ENCODE data around the gene RFTN1. TPM values are rescaled to one million over a fixed set of nuclear protein-coding genes. Genes with fewer than 3 reads are reported as not detected.

RFTN1 gene
- total RNA-seq, 1 donor from 2014 or later = 34.7 TPM

DNA sequence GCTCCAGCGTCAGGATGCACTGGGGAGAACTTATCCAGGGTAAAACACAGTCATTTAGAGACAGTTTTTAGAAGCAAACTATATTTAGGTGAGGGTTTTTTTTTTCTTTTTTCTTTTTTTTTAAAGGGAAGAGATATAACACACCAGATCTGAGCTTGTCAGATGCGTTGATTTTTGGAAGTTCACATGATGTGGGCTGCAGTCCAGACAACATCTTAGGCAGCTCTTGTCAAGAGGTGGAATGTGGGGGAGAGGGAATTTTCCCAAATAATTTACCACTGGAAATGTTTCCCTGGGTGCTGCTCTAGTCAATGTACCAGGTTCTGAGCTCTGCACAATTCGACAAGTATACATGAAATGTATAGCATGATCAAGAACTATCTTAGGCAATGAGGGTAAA, 155.2 kb downstream of the RFTN1 start:
- TF ChIP-seq, protein P1, sequence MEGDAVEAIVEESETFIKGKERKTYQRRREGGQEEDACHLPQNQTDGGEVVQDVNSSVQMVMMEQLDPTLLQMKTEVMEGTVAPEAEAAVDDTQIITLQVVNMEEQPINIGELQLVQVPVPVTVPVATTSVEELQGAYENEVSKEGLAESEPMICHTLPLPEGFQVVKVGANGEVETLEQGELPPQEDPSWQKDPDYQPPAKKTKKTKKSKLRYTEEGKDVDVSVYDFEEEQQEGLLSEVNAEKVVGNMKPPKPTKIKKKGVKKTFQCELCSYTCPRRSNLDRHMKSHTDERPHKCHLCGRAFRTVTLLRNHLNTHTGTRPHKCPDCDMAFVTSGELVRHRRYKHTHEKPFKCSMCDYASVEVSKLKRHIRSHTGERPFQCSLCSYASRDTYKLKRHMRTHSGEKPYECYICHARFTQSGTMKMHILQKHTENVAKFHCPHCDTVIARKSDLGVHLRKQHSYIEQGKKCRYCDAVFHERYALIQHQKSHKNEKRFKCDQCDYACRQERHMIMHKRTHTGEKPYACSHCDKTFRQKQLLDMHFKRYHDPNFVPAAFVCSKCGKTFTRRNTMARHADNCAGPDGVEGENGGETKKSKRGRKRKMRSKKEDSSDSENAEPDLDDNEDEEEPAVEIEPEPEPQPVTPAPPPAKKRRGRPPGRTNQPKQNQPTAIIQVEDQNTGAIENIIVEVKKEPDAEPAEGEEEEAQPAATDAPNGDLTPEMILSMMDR (conservative IDR thresholded peaks at IDR 0.05; ENCODE audit: low read depth, low read length) = no peak
- DNase-seq (ENCODE audit: low read depth) = no peak
- no peak overlapping the region for H3K4me3 ChIP-seq (ENCODE audit: low read depth, low read length)

DNA sequence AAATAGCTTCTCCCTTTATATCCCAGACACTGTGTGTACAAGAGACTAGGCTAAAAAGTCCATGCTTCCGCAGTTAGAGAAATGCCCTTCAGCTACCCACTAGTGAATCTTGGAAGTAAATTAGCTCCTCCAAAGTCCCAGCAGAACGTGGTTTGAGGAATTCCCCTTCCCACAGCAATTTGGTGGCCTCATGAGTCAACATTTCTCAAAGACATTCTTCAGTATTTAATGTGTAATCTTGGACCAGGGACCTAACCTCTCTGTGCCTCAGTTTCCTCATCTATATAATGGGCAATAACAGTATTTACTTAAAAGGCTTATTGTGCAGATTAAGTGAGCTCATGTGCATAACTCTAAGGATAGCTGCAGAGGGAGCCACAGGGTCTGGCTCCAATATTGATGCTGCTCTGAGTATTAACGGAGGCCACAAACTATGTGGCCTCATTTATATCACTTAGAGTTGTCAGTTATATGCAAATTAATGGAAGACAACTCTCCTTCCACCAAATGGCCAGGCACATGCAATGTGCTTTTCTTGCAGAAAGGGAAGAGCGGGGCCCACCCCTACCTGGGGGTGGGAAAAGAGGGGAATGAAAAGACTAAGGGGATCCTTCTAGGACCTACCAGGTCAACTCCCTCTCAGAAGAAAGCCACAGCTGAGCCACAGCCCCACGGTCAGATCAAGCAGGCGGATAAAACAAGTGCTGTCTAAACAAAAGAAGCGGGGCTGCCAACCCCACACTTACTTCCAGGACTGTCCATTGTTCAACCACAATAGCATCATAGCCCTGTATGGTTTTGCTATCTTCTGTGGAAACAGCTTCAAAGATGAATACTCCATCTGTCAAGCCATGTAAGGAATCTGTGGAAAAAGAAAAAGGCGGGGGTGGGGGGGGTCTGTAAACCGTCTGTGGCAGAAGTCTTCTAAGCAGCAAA, 156.0 kb downstream of the RFTN1 start:
- DNase-seq (ENCODE audit: low read depth) = no peak
- H3K4me3 ChIP-seq (ENCODE audit: low read depth, low read length) = no peak overlapping the region
- TF ChIP-seq, protein P1 (conservative IDR thresholded peaks at IDR 0.05; ENCODE audit: low read depth, low read length) = no peak

DNA sequence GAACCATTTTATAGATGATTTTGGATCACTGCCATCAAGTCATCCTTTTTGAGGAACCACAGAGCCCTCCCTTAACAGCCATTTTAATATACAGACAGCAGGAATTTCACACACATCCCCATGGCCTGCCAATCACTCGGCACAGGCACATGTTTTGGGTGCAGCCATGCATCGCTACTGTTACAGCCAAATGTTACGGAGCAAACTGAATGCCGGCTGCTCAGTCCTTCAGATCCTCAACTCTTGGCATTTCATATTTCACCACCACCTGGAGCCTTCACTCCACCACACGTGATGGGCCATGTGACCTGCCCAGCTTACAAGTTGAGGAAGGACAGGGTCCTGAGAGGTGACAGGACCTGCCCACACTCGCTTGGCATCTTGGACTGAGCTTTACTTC, 157.7 kb downstream of the RFTN1 start:
- H3K4me3 ChIP-seq (ENCODE audit: low read depth, low read length) = no peak overlapping the region
- DNase-seq (ENCODE audit: low read depth) = no peak
- TF ChIP-seq, protein P1 (conservative IDR thresholded peaks at IDR 0.05; ENCODE audit: low read depth, low read length) = no peak

DNA sequence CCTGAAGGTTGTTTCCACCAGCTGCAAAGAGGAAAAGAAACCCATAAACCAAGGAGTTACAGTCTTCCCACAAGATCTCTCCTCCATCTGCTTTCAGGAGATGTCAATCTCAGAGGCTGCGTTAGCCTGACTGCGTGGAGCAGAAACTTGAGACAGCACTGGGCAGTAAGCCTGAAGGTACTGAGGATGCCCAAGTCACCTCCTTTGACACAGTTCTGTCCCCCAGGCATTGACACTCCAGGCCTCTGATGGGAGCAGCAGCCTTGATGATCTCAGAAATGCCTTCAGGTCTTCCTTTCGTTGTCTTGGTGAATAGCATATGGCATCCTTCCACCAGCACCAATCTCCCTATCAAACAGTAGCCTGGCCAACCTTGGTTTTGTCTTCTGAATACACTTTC, 159.2 kb downstream of the RFTN1 start:
- no peak for DNase-seq (ENCODE audit: low read depth)
- TF ChIP-seq, protein P1 (conservative IDR thresholded peaks at IDR 0.05; ENCODE audit: low read depth, low read length) = no peak
- H3K4me3 ChIP-seq (ENCODE audit: low read depth, low read length) = no peak overlapping the region

DNA sequence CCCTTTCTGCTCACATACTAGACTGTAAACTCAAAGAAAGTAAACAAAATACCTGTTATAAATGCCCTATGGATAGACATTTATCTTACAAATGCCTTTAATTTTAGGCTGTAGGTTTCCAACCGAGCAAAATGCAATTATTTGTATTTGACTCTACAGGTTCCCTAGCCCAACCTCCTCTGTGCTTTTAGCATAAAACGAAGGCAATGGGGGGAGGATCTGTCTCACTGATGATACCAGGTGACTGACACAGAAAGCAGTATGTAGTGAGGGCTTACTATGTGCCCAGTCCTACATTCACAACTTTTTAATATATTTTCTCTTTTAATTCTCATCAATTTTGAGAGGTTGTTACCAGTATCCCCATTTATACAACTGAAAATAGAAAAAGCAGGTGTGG, 161.1 kb downstream of the RFTN1 start:
- TF ChIP-seq, protein P1 (conservative IDR thresholded peaks at IDR 0.05; ENCODE audit: low read depth, low read length) = no peak
- H3K4me3 ChIP-seq (ENCODE audit: low read depth, low read length) = no peak overlapping the region
- DNase-seq (ENCODE audit: low read depth) = no peak

DNA sequence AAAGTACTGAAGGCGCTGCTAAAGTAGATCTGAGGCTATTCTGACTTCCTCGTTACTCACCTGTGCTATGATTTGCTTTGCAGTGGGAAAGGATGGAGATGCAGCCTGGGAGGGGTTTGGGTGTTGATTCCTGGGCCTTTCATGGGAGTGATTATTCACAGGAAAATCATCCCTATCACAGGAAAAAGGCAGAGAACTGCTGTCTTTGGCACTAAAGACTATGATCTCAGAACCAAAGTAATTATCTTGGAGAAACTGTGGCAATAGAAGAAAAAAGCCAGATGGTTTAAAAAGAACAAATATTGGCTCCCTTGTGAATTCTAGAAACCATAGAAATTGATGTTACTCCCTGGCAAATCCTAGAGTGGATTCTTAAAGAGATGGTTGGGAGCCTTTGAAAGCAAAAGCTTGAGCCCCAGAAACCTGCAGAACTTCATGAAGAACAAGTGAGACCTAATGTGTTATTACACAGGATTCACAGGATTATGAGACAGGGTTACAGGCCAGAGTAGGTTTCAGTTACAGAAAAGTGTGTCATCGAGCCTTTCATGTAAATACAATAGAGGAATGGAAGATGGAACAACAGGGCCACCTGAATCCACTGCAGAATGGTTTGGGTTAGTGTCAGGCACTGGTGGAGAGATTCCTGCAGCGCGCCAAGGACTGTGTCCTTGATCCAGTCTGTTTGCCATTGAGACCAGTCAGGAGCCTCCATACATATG, 162.7 kb downstream of the RFTN1 start:
- TF ChIP-seq, protein P1 (conservative IDR thresholded peaks at IDR 0.05; ENCODE audit: low read depth, low read length) = no peak
- H3K4me3 ChIP-seq (ENCODE audit: low read depth, low read length) = no peak overlapping the region
- no peak for DNase-seq (ENCODE audit: low read depth)

Data from epithelial cell of proximal tubule (primary cell).